GM18507 (cell line): ENCODE measurements around the gene SAT2.
"Not testable (repeated sequence)": the region's sequence is repeated elsewhere in the genome, so short reads cannot be mapped to it uniquely, and the experiment has no call there.

Experiments used
- DNase-seq: peaks from one replicate; pipeline ENCODE4 v3.0.0; 2011; ENCODE audit warnings: low read depth; ENCODE audit not compliant: insufficient read length; ENCODE audit errors: extremely low spot score
- FAIRE-seq: peaks from 2 replicates; lab custom pipeline; 2011; peaks lifted over from hg19 to GRCh38; lab: Jason Lieb, UNC

SAT2 gene

GRCh38 chr17:7606280-7606679 lies 21.3 kb downstream of the SAT2 start:
- FAIRE-seq = no peak

GRCh38 chr17:7597561-7597960 lies 30.1 kb downstream of the SAT2 start:
- not testable (repeated sequence) for FAIRE-seq, DNase-seq

More at GRCh38 chr17:7606280-7606679, 21.3 kb downstream of the SAT2 start:
- DNase-seq = no peak

GRCh38 chr17:7593296-7593695 lies 34.3 kb downstream of the SAT2 start:
- no peak for DNase-seq
- FAIRE-seq = no peak

- FAIRE-seq = no peak
- no peak for DNase-seq
Observed at GRCh38 chr17:7592422-7593021, 35.1 kb downstream of the SAT2 start.

GRCh38 chr17:7591596-7591995 lies 36.0 kb downstream of the SAT2 start:
- no peak for FAIRE-seq
- DNase-seq = no peak

- FAIRE-seq = no peak
- DNase-seq = no peak
Observed at GRCh38 chr17:7590743-7591142, 36.9 kb downstream of the SAT2 start.

GRCh38 chr17:7589891-7590691 lies 37.5 kb downstream of the SAT2 start, which contains the start of gene SOX15:
TSS of gene SOX15 (minus strand) at chr17:7590094. CDS start at chr17:7589676, 418 bp downstream.
- DNase-seq = no peak
- FAIRE-seq = no peak

GRCh38 chr17:7589204-7589868 lies 38.3 kb downstream of the SAT2 start:
- FAIRE-seq = peak; percentile 72
- DNase-seq = peak; percentile 62

GRCh38 chr17:7588553-7589203 lies 38.9 kb downstream of the SAT2 start:
- FAIRE-seq = no peak

GRCh38 chr17:7587420-7588151 lies 40.0 kb downstream of the SAT2 start:
- DNase-seq (no peak), FAIRE-seq (no peak)

More at GRCh38 chr17:7588553-7589203, 38.9 kb downstream of the SAT2 start:
- DNase-seq = no peak

GRCh38 chr17:7586673-7587419 lies 40.8 kb downstream of the SAT2 start:
- DNase-seq = no peak
- peak; percentile 36 for FAIRE-seq

- peak; percentile 97 for FAIRE-seq
- DNase-seq = peak; percentile 87
Observed at GRCh38 chr17:7583253-7584109, 44.1 kb downstream of the SAT2 start, which contains the start of gene MPDU1. TSS of gene MPDU1 (plus strand) at chr17:7583852. CDS start at chr17:7583863, 11 bp downstream.

GRCh38 chr17:7582396-7583252 lies 45.0 kb downstream of the SAT2 start:
- FAIRE-seq (no peak), DNase-seq (no peak)

- DNase-seq = no peak
- no peak for FAIRE-seq
Observed at GRCh38 chr17:7580604-7581575, 46.7 kb downstream of the SAT2 start.

GRCh38 chr17:7579834-7580603 lies 47.6 kb downstream of the SAT2 start:
- no peak for DNase-seq
- no peak for FAIRE-seq
